NCI-H2171 (cell line): ENCODE measurements around the gene ANO10.
"Not testable (repeated sequence)": the region's sequence is repeated elsewhere in the genome, so short reads cannot be mapped to it uniquely, and the experiment has no call there.

Source experiments
- DNase-seq: peaks from one replicate; lab custom pipeline; 2025; lab: John Stamatoyannopoulos, UW

The ANO10 gene

DNA sequence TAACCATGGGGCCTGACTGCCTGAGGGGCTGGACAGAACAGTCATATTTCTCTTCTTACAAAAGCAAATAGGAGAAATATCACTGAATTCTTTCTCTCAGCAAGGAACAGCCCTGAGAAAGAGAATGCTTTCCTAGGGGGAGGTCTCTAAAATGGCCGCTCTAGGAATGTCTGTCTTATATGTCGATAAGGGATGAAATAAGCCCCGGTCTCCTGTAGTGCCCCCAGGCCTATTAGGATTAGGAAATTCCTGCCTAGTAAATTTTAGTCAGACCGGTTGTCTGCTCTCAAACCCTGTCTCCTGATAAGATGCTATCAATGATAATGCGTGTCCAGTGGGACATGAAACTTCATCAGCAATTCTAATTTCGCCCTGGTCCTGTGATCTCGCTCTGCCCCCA, 103.3 kb downstream of the ANO10 start:
- DNase-seq, result not testable (repeated sequence)

DNA sequence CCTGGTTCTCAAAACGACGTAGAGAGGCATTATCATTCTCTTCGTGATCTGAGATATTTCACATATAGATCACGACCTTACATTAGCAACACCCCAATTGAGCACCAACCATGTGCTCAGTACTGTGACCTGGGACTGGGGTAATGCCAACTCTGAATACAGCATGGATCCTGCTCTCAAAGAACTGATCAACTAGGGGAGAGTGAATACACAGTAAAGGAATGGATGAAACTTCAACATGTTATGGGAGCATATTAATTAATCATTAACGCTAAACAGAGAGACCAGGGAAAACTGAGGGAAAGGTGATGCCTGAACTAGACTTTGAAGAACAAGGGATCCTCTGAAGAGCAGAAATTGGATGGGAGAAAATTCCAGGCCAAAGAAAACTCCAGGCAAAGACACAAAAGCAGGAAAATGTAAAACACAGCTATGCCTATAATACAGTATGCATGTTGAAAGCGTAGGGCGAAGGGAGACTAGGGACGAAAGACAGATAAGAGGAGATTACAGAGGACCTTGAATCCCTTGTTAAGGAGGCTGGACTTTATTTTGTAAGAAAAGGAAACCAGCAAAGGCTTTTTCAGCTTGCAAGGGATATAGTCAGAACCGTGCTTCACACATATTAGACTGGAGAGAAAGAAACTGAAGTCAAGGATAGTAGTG, 105.7 kb downstream of the ANO10 start:
- no peak for DNase-seq

DNA sequence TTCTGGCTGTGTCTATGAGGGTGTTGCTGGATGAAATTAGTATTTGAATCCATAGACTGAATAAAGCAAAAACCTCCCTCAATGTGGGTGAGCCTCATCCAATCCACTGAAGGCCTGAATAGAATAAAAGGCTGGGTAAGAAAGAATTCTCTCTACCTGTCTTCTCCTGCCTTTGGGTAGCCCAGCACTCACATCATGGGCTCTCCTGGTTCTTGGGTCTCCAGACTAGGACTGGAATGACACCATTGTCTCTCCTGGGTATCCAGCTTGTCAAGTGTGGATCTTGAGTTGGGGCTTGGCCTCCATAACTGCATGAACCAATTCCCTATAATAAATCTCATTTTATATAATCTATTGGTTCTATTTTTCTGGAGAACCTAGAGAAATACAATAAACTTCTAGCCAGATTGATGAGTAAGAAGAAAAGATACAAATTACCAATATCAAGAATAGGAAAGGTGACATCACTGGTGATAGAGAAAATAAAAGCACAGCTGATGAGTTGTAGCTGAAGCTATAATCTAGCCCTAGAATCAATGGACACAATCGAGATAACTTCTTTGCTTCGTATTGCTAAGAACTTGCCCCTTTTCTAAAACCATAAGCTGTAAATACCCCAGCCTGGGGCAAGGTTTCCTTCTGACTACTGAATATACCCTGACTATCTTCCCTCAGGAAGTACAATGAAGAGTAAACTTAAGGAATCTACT, 106.4 kb downstream of the ANO10 start:
- DNase-seq, result no peak

DNA sequence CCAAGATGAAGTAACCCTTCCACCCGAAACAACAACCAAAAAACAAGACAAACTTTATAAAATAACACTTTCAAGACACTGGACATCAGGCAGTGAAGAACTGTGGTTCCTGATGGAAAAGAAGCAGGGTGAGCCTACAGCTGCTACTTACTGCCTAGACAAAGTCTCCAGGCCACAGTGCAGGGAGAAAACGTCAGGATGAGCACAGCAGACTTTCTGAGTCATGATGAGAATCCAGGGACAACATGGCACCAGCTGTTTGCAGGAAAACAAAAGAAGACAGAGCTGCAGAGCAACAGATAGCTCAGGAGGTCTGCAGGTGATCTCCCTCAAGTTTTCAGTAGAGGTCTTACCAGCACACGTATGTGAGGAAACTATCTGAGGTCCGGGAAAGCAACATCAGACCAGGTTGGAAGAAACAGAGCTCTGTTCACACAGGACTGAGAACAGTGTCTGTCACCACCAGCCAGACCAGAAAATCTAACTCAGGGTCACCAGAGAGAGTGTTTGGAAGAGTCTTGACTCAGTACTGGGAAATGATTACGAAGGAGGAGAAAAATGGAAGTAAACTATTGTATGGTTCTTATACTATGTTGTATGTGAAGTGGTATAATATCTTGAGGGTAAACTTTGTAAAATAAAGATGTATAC, 108.9 kb downstream of the ANO10 start:
- DNase-seq, result no peak

DNA sequence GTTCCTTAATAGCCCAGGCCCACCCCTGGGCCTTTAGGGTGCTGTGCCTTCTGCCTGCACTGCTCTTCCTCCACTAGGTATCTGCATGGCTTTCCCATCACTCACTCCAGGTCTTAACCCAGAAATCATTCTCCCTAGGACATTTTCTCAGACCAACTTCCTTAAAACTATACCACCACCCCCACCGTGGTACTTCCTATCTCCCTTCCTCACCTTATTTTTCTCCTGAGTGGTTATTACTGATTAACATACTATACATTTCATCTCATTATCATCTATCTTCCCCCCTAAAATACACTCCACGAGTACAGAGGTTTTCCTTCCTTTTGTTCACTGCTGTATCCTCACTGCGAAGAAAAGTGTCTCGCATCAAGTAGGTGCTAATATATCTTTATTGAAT, 115.2 kb downstream of the ANO10 start:
- DNase-seq, result no peak

DNA sequence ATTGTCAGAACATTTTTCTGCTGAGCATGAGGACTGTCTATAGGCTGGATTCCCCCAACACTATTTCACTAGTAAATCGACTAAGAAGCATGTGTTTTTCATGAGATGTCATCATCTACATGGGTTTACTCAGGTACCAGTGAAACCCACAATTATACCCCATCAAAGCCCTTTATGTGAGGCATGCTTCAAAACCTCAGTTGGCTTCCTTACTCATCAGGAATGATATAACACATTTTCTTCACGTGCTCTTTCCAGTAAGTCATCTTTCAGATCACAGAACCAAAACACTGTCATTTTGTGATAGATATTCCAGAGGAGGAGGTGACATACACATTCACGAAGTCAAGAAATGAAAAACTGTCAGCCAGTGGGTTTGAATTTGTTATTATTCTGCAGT, 116.5 kb downstream of the ANO10 start:
- no peak for DNase-seq

GRCh38 chr3:43503067-43503728, 118.6 kb downstream of the ANO10 start:
- DNase-seq, result no peak

DNA sequence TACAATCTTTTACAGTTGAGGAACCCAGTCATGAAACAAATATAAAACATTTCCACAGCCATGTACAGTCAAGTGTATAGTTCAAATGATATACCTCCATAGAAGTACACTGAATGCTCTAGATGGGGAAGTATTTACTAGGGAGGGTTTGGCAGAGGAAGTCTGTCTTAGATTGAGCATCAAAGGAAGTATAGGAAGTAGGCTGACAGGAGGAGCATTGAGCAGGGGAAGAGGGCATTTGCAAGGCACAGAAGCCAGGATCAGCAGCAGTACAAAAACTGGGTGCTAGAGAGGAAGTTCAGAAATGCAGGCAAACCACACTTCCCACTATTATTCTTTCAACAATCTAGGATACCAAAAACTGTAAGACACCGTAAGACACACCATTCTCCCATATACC, 122.6 kb downstream of the ANO10 start:
- no peak for DNase-seq

DNA sequence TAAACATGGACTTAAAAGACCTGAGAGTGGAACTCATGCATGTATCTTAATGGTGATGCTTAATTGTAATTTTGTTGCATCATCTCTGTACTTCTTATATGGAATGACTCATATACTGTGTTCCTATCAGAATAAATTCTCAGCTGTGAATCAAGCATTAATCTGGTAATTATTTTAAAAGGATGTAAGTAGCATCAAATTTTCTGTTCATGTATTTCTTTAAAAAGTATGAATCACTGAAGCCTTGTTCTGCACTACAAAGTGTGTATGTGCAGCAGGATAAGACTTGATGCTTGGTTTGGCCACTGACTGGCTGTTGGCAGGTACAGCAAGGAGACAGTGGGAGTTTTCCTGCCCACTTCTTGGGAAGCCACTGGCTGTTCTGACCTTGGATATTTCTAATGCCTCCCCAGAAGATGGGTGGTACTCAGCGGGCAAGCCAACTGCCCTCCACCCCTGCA, 123.9 kb downstream of the ANO10 start:
- DNase-seq, result no peak

DNA sequence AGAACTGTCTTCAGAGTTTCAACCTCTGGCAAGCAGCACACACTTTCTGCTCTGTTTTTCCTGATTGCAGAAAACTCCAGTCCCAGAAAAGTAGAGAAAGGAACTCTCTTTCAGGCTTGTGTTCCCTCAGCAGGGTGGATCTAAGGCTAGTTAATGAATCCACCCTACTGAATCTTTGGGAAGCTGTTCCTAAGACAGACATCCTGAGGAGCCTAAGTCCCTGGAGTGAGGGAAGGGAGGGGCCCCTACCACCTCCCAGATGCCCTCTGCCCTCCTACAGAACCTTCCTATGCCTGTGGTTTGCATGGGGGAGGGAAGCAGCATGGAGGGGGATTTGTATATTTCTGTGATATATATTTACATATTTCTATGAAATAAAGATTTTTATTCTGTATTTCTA, 124.4 kb downstream of the ANO10 start:
- DNase-seq, result no peak

DNA sequence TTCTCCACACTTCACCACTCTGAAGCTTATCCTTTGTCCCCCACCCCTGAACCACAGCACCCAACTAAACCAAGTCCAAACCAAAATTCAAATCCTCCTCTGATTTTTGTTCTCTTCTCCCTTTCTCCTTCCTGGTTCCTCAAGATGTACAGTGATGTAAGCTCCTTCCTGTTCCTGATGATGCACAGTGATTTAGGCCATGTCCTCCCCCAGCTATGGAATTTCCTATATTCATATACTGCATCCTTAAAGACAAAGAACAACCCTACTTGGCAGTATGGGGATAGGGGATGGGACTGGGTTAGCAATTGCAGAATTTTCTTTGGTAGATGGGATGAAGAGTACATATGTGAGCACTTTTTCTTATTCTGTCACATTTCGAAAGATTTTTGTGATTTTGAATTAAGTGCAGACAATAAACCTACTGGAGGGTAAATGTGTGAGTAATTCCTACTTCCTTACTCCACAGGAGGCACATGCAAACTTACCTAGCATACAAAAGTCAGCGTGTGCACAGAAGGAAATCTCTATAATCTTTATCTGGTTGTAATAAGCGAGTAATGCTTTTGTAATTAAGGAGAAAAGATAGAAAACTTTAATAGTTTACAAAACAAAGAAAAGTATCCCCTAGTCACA, 125.0 kb downstream of the ANO10 start:
- no peak for DNase-seq

GRCh38 chr3:43492932-43493331, 128.9 kb downstream of the ANO10 start:
- not testable (repeated sequence) for DNase-seq

DNA sequence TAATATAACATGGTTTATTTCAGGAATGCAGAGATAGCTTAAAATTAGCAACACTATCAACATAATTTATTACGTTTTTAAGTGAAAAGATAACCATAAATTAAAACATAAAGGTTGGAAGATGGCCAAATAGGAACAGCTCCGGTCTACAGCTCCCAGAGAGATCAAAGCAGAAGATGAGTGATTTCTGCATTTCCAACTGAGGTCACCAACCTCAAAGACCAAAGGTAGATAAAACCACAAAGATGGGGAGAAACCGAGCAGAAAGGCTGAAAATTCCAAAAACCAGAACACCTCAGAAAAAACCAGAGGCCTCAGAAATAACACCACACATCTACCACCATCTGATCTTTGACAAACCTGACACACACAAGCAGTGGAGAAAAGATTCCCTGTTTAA, 130.0 kb downstream of the ANO10 start:
- DNase-seq, result not testable (repeated sequence)

DNA sequence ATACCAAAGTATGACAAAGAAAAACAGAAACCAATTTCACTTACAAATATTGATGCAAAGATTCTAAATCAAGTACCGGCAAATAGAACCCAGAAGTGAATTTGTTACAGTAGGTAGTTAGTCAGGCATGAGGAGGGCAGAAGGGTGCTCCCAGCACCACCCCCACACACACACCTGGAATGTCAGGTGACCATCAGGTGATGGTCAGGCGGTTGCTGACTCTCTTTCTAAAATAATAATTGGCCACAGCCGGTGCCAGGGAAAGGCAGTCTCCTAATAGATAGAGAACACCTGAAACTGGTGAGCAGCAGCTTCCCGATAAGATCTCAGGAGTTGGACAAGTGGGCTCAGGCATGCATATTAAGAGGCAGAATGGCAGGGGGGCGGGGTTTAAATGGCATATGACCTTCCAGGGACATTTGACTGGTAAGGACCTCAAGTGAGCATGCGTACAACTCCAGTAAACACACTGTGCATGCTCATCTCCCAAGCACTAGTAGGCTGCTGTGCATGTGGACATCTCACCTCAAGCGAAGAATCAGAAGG, 131.1 kb downstream of the ANO10 start:
- no peak for DNase-seq

DNA sequence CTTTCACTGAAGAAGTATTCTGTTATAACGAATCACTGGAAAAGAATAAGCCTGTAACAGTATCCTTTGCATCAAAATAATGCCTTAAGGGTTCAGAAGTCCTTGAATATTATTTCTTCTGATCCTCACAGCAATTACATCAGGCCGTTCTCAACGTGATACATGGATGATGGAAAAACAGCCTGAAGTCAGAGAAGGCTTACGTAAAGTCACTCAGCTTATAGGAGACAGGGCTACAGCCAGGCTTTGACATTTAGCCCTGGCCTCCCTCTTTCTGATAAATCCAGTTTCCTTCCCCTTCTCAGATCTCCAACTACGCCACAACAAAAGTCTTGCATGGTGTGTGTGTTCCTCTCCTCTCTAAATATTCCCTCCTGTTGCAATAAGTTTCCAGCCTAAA, 131.9 kb downstream of the ANO10 start:
- no peak for DNase-seq

GRCh38 chr3:43485931-43486330, 135.9 kb downstream of the ANO10 start:
- DNase-seq, result no peak

GRCh38 chr3:43484926-43485488, 136.8 kb downstream of the ANO10 start:
- DNase-seq, result no peak

- DNase-seq, result no peak
These were observed 140.4 kb downstream of the ANO10 start for GRCh38 chr3:43481375-43481774.

DNA sequence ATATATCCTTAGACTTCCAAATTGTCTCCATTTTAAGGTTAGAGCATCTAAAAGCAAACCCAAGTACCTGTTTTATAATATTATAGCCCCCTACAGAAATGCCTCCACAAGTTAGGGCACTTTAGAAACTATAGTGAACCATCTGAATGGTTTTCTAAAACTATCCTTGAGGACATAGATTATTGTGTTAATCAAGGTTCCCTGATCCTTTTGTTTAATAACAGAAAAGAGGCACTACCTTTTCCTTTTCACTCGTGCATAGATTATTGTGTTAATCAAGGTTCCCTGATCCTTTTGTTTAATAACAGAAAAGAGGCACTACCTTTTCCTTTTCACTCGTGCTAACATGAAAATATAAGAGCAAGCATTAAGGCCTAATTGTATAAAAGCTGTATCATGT, 143.0 kb downstream of the ANO10 start:
- not testable (repeated sequence) for DNase-seq

DNA sequence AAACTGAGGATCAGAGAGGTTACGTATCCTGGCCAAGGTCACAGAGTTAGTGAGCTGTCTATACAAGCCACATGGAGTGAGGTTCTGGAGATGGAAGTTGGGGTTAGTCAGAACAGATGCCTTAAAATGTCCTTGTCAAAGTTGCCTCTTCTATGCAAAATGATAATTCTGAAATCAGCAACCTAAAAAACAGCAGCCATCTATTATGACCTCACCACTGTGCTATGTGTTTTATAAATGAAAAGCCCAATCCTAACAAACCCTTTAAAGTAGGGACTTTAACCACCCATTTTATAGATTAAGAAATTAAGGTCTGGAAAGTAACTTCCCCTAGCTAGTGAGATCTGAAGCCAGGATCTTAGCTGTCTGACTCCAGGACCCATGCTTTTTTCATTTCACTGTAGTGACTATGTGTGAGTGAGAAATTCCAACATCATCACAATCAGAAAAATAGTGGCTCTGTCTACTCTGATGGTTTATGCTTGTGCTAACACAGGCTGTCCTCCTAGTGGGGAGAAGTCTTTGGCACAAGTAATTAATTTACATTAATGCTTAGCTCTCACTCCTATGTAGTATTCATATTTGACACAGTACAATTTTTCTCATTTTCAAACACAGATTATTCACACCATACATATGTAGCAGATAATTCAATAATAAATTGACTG, 143.6 kb downstream of the ANO10 start:
- no peak for DNase-seq

- DNase-seq, result no peak
These were observed 144.2 kb downstream of the ANO10 start for GRCh38 chr3:43477600-43477999.
